Endothelial cell of umbilical vein (primary cell): ENCODE results near the gene GCSH. TPM values are rescaled to one million over a fixed set of nuclear protein-coding genes. Genes with fewer than 3 reads are reported as not detected.

Experiments used
- BruUV-seq: library from RNA; stranded (reverse); fragments of 400-500 nt; replicated peaks from 2 replicates; lab custom pipeline; 2021; lab: Mats Ljungman, UMichigan
- CTCF ChIA-PET: fragments of 300-600, 350-600 bp; sonication (Branson Sonifier 250); formaldehyde crosslinking; loops from one replicate; lab custom pipeline; 2021; ENCODE audit warnings: antibody characterized with exemption, inconsistent platforms; lab: Charles Lee
- POLR2A ChIA-PET: fragments of 300-600, 350-600 bp; sonication (Branson Sonifier 250); formaldehyde crosslinking; loops from one replicate; lab custom pipeline; 2021; ENCODE audit warnings: antibody characterized with exemption, inconsistent platforms; lab: Charles Lee
- DNase-seq: peaks from one replicate; pipeline ENCODE4 v3.0.0-alpha.2; 2011; ENCODE audit warnings: low read depth, low spot score
- FAIRE-seq: peaks from 2 replicates; lab custom pipeline; 2011; peaks lifted over from hg19 to GRCh38; lab: Jason Lieb, UNC
- H2AFZ ChIP-seq: 2 replicates; pipeline ENCODE4 v1.6.0; 2012; ENCODE audit warnings: low read depth, low read length, control low read depth, inconsistent platforms
- H3K27ac ChIP-seq: 2 replicates; pipeline ENCODE4 v1.5.1; 2011; ENCODE audit warnings: low read depth, mild to moderate bottlenecking, control low read depth, low read length, moderate library complexity; ENCODE audit not compliant: insufficient read depth
- H3K27me3 ChIP-seq, 2 experiments: 2 replicates each; pipeline versions ENCODE4 v1.6.0 to v1.6.1; 2011; ENCODE audit warnings: low read length in 2 of 2, mixed read lengths in 1 of 2; ENCODE audit not compliant: control insufficient read depth in 2 of 2, insufficient read depth in 2 of 2
- H3K36me3 ChIP-seq, 2 experiments: 2 replicates in 1 of 2; 3 replicates in 1 of 2; pipeline ENCODE4 v1.5.1; 2011; ENCODE audit warnings: low read length in 2 of 2, mild to moderate bottlenecking in 1 of 2, moderate library complexity in 1 of 2; ENCODE audit not compliant: control insufficient read depth in 2 of 2, insufficient read depth in 2 of 2; ENCODE audit errors: extremely low read depth in 1 of 2
- H3K4me1 ChIP-seq: 3 replicates; pipeline ENCODE4 v1.5.1; 2011; ENCODE audit warnings: mild to moderate bottlenecking, low read length; ENCODE audit not compliant: control insufficient read depth, insufficient read depth; ENCODE audit errors: extremely low read depth
- H3K4me2 ChIP-seq: 2 replicates; pipeline ENCODE4 v1.6.1; 2011; ENCODE audit warnings: low read length, control low read depth, mixed read lengths; ENCODE audit not compliant: insufficient read depth
- H3K4me3 ChIP-seq, 3 experiments: fragments of 200-600 bp in 1 of 3; sonication (generic), shearing (Covaris generic) in 1 of 3; replicated peaks in 1 of 3; 2 replicates each; pipeline ENCODE4 v1.5.1; 2011 to 2016; ENCODE audit warnings: control low read depth in 3 of 3, low read length in 3 of 3, mild to moderate bottlenecking in 2 of 3, inconsistent platforms in 1 of 3, low read depth in 1 of 3, moderate library complexity in 1 of 3; ENCODE audit not compliant: insufficient read depth in 1 of 3
- H3K79me2 ChIP-seq: 2 replicates; pipeline ENCODE4 v1.6.0; 2012; ENCODE audit warnings: low read length, inconsistent platforms; ENCODE audit not compliant: control insufficient read depth, insufficient read depth
- H3K9ac ChIP-seq: replicated peaks from 2 replicates; pipeline ENCODE3; 2011; ENCODE audit warnings: low read length, control low read depth; ENCODE audit not compliant: insufficient read depth; ENCODE audit errors: extremely low read depth
- H3K9me1 ChIP-seq: replicated peaks from 3 replicates; pipeline ENCODE4 v1.6.0; 2011; ENCODE audit warnings: mild to moderate bottlenecking, low read length; ENCODE audit not compliant: control insufficient read depth, insufficient read depth; ENCODE audit errors: extremely low read depth
- H3K9me3 ChIP-seq: replicated peaks from 2 replicates; pipeline ENCODE4 v1.5.1; 2012; ENCODE audit warnings: low read length, inconsistent platforms; ENCODE audit not compliant: control insufficient read depth, insufficient read depth
- H4K20me1 ChIP-seq: replicated peaks from 2 replicates; pipeline ENCODE3; 2011; ENCODE audit warnings: mild to moderate bottlenecking, low read length; ENCODE audit not compliant: control insufficient read depth, insufficient read depth; ENCODE audit errors: extremely low read depth
- CTCF ChIP-seq, 2 donors: IDR thresholded peaks; 1 replicate in 1 of 2; 2 replicates in 1 of 2; pipeline ENCODE4 v1.5.1; 2011; ENCODE audit warnings: low read length in 2 of 2, mild to moderate bottlenecking in 2 of 2, moderate library complexity in 2 of 2, control low read depth in 1 of 2, inconsistent platforms in 1 of 2, low read depth in 1 of 2; ENCODE audit not compliant: insufficient read depth in 1 of 2; ENCODE audit errors: extremely low read depth in 1 of 2
- EZH2 ChIP-seq: IDR thresholded peaks from 2 replicates; pipeline ENCODE4 v1.6.1; 2012; ENCODE audit warnings: borderline replicate concordance, low read depth, mild to moderate bottlenecking, moderate library complexity, low read length, inconsistent platforms; ENCODE audit not compliant: severe bottlenecking
- FOS ChIP-seq: IDR thresholded peaks from 2 replicates; pipeline ENCODE4 v1.6.1; 2011; ENCODE audit warnings: mild to moderate bottlenecking, low read length, moderate library complexity, borderline replicate concordance; ENCODE audit not compliant: insufficient read depth
- GATA2 ChIP-seq: IDR thresholded peaks from 2 replicates; pipeline ENCODE4 v1.7.0; 2011; ENCODE audit warnings: low read depth, mild to moderate bottlenecking, moderate library complexity, mixed read lengths, low read length; ENCODE audit not compliant: insufficient read length, insufficient read depth
- JUN ChIP-seq: IDR thresholded peaks from 2 replicates; pipeline ENCODE4 v1.6.1; 2011; ENCODE audit warnings: borderline replicate concordance, low read depth; ENCODE audit not compliant: insufficient read length, insufficient read depth
- MYC ChIP-seq: IDR thresholded peaks from one replicate; pipeline ENCODE4 v1.6.1; 2011; ENCODE audit warnings: mild to moderate bottlenecking, low read depth, low read length
- POLR2A ChIP-seq: IDR thresholded peaks from 2 replicates; pipeline ENCODE4 v1.6.1; 2012; ENCODE audit warnings: low read depth, mild to moderate bottlenecking, control low read depth, low read length
- POLR2AphosphoS5 ChIP-seq: IDR thresholded peaks from 2 replicates; pipeline ENCODE4 v1.6.1; 2012; ENCODE audit warnings: low read depth, mild to moderate bottlenecking, control low read depth, low read length, moderate library complexity; ENCODE audit not compliant: insufficient read depth
- dilution Hi-C: fragments of 300-500 bp; cut with MboI; formaldehyde crosslinking; loops from one replicate; pipeline ENCODE4 v1.15.0; 2019; ENCODE audit warnings: low sequenced_read_pairs; ENCODE audit not compliant: extremely low pct_ligation_motif_present
- intact Hi-C: fragments of 100-400 bp; cut with micrococcal nuclease; formaldehyde crosslinking; loops from one replicate; pipeline ENCODE4 v1.10.0; 2022
- polyA plus RNA-seq, 4 experiments: library from polyadenylated mRNA; depleted of rRNA in 3 of 4; stranded (reverse) in 3 of 4; unstranded in 1 of 4; fragments of >200 nt; gene quantifications; 2 replicates each; pipeline versions ENCODE4 v1.2.1 to v1.2.3, GENCODE V29; 2011 to 2012; ENCODE audit warnings: missing spikeins in 1 of 4
- total RNA-seq: library from RNA; stranded (reverse); gene quantifications from 2 replicates; pipeline ENCODE4 v1.2.3, GENCODE V29; 2021

GCSH gene
- total and polyA plus RNA-seq, 2 donors (not counting 3 experiments of a cell fraction or from before 2014, with no cell fraction given) = 6.9 to 31.1 TPM

DNA sequence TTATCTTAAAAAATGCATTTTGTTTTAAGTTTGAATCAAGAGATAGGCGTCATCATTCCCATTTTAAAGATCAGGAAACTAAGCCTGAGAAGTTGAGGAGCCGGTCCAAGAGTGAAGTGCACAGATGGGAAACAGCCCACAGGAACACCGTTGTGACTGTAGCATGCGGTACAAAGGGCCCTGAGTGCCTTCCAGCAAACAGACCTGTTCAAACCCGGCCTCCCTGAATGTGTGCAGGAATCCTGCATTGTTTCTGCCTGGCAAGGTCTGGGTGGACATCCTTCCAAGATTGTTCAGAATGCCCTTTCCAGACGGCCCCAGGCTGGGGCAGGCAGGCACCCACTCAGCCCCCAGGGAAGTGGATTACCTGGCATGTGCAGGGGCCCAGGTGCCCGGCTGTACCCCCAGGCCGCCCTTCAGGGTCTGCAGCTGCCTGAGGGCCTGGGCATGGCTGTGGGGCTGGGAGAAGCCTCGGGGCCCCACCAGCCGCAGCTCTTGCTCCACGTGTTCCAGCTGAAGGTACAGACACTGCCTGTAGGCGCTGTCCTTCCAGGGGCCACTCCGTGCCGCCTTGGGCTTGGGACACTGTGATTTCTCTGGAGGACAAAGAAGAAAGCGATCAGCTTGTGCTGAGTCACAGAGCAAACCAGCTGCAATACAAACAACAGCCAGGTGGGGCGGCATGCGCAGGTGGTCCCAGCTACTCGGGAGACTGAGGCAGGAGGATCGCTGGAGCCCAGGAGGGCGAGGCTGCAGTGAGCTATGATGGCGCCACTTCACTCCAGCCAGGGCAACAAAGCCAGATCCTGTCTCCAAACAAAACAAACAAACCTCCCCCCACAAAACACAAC lies 45.0 kb upstream of the GCSH start:
- H3K9ac ChIP-seq = no peak overlapping the region
- ChIA-PET POLR2A (no interaction called here), CTCF (interaction anchor here (1.2 to 1.9 kb wide), 3 partner anchors 40 to 120 kb away, joined by 4 to 5 read pairs (median 4); partner anchors contain the start of gene ATMIN)
- H3K4me3 ChIP-seq = no peak overlapping the region
- no peak overlapping the region for H3K27ac ChIP-seq
- peaks cover 0 to 2% of the 10 kb centered on the region in 2 experiments for H3K27me3 ChIP-seq
- H3K4me2 ChIP-seq = no peak overlapping the region
- intact Hi-C loops = no loop called here
- no peaks in the 10 kb centered on the region for H3K9me1 ChIP-seq
- no peaks in the 10 kb centered on the region for H3K9me3 ChIP-seq
- dilution Hi-C loops = no loop called here
- H2AFZ ChIP-seq = no peak overlapping the region
- BruUV-seq = no TSS peak
- DNase-seq (no peak), FAIRE-seq (no peak)
- no peaks in the 10 kb centered on the region for H4K20me1 ChIP-seq
- TF ChIP-seq POLR2A = no peak
- TF ChIP-seq CTCF (IDR thresholded peaks at IDR 0.05; ENCODE audit: extremely low read depth in 1 of 2, insufficient read depth in 1 of 2, low read depth in 1 of 2, low read length in 2 of 2) = peak; percentile 18 to 30
- no peaks in the 10 kb centered on the region for H3K79me2 ChIP-seq
- H3K36me3 ChIP-seq = no peaks in the 10 kb centered on the region
- H3K4me1 ChIP-seq = no peaks in the 10 kb centered on the region

- no peaks in the 10 kb centered on the region for H3K9me3 ChIP-seq
- ChIA-PET POLR2A (no interaction called here), CTCF (interaction anchor here (0.6 kb wide), 1 partner anchor 1169 kb away, joined by 3 read pairs; no protein-coding TSS in a partner anchor)
- H2AFZ ChIP-seq = no peak overlapping the region
- H4K20me1 ChIP-seq = no peaks in the 10 kb centered on the region
- no peaks in the 10 kb centered on the region for H3K4me1 ChIP-seq
- no TSS peak for BruUV-seq
- dilution Hi-C loops = no loop called here
- H3K27me3 ChIP-seq = no peaks in the 10 kb centered on the region
- intact Hi-C loops = no loop called here
- TF ChIP-seq JUN = no peak
- no peak for TF ChIP-seq POLR2A
- no peak for TF ChIP-seq CTCF (IDR thresholded peaks at IDR 0.05; ENCODE audit: extremely low read depth in 1 of 2, insufficient read depth in 1 of 2, low read depth in 1 of 2, low read length in 2 of 2)
- TF ChIP-seq EZH2 = no peak
- no peak for TF ChIP-seq MYC
- TF ChIP-seq POLR2AphosphoS5 = no peak
- TF ChIP-seq FOS = no peak
- no peak for TF ChIP-seq GATA2
- H3K4me2 ChIP-seq = no peak overlapping the region
- H3K9me1 ChIP-seq = no peaks in the 10 kb centered on the region
- H3K9ac ChIP-seq = no peak overlapping the region
- no peaks in the 10 kb centered on the region for H3K36me3 ChIP-seq
- no peak for DNase-seq
- H3K79me2 ChIP-seq = no peaks in the 10 kb centered on the region
- H3K27ac ChIP-seq = no peak overlapping the region
- no peak for FAIRE-seq
- H3K4me3 ChIP-seq = no peak overlapping the region
Measured at GRCh38 chr16:81138831-81139557, 42.8 kb upstream of the GCSH start.
